ENCODE data around the gene GGT7.

The GGT7 gene

GRCh38 chr20:34872622-34873224, at the start of gene GGT7:
GGT7 (minus strand) TSS chr20:34872856; CDS start chr20:34872815, 41 bp downstream.
- peak within 1 kb of the TSS; percentile 62 for H3K4me3 ChIP-seq (ENCODE audit: low read depth, low read length)
- TF ChIP-seq CTCF (IDR thresholded peaks at IDR 0.05; ENCODE audit: control insufficient read depth, extremely low read depth, insufficient read depth) = peak; percentile 80
- no peak for DNase-seq (ENCODE audit: low read depth)

- no peak for TF ChIP-seq CTCF (IDR thresholded peaks at IDR 0.05; ENCODE audit: control insufficient read depth, extremely low read depth, insufficient read depth)
- no peak overlapping the region for H3K4me3 ChIP-seq (ENCODE audit: low read depth, low read length)
- no peak for DNase-seq (ENCODE audit: low read depth)
These were observed 48.8 kb upstream of the GGT7 start for GRCh38 chr20:34921436-34921835.

- no peak for TF ChIP-seq CTCF (IDR thresholded peaks at IDR 0.05; ENCODE audit: control insufficient read depth, extremely low read depth, insufficient read depth)
- no peak overlapping the region for H3K4me3 ChIP-seq (ENCODE audit: low read depth, low read length)
- DNase-seq (ENCODE audit: low read depth) = no peak
These were observed 47.4 kb upstream of the GGT7 start for GRCh38 chr20:34920055-34920454.

GRCh38 chr20:34916774-34917354, 44.2 kb upstream of the GGT7 start:
- no peak for TF ChIP-seq CTCF (IDR thresholded peaks at IDR 0.05; ENCODE audit: control insufficient read depth, extremely low read depth, insufficient read depth)
- DNase-seq (ENCODE audit: low read depth) = no peak

GRCh38 chr20:34915749-34916455, 43.2 kb upstream of the GGT7 start:
- no peak for TF ChIP-seq CTCF (IDR thresholded peaks at IDR 0.05; ENCODE audit: control insufficient read depth, extremely low read depth, insufficient read depth)
- DNase-seq (ENCODE audit: low read depth) = no peak

More at GRCh38 chr20:34916774-34917354, 44.2 kb upstream of the GGT7 start:
- H3K4me3 ChIP-seq (ENCODE audit: low read depth, low read length) = no peak overlapping the region

GRCh38 chr20:34915131-34915530, 42.5 kb upstream of the GGT7 start:
- no peak overlapping the region for H3K4me3 ChIP-seq (ENCODE audit: low read depth, low read length)
- no peak for TF ChIP-seq CTCF (IDR thresholded peaks at IDR 0.05; ENCODE audit: control insufficient read depth, extremely low read depth, insufficient read depth)
- DNase-seq (ENCODE audit: low read depth) = no peak

More at GRCh38 chr20:34915749-34916455, 43.2 kb upstream of the GGT7 start:
- H3K4me3 ChIP-seq (ENCODE audit: low read depth, low read length) = no peak overlapping the region
